A549 (cell line): ENCODE results near the gene ADARB1.

Experiments used
- CTCF ChIP-seq: fragments of >200 bp; sonication (Bioruptor Twin); formaldehyde crosslinking; IDR thresholded peaks from 3 replicates; pipeline ENCODE4 v1.5.1; 2016
- E2F6 ChIP-seq: IDR thresholded peaks from 2 replicates; pipeline ENCODE4 v1.6.1; 2012; ENCODE audit warnings: low read depth, borderline replicate concordance
- ELK1 ChIP-seq: fragments of 150-350 bp; IDR thresholded peaks from 2 replicates; pipeline ENCODE4 v1.6.1; 2014; ENCODE audit warnings: low read depth, mild to moderate bottlenecking, low read length
- ESRRA ChIP-seq: fragments of 150-350 bp; IDR thresholded peaks from 2 replicates; pipeline ENCODE4 v1.6.1; 2014; ENCODE audit warnings: mild to moderate bottlenecking, low read length, borderline replicate concordance
- FOSL2 ChIP-seq, 2 experiments: fragments of 450-650 bp in 1 of 2; fragments of >200 bp in 1 of 2; sonication (Bioruptor Twin) in 1 of 2; formaldehyde crosslinking; IDR thresholded peaks; 2 replicates each; pipeline versions ENCODE4 v1.5.0 to v1.6.1; 2016 to 2020; ENCODE audit warnings: mild to moderate bottlenecking in 1 of 2, moderate library complexity in 1 of 2
- HOXA7 ChIP-seq: fragments of 250-450 bp; sonication (Bioruptor Pico); IDR thresholded peaks from 2 replicates; pipeline ENCODE4 v1.5.0; 2020; ENCODE audit warnings: mild to moderate bottlenecking, moderate library complexity
- MAX ChIP-seq: IDR thresholded peaks from 2 replicates; pipeline ENCODE4 v1.6.1; 2012
- MYC ChIP-seq: IDR thresholded peaks from 2 replicates; pipeline ENCODE4 v1.6.1; 2012; ENCODE audit warnings: mild to moderate bottlenecking, inconsistent platforms, low read length, improper control_type of control experiment, borderline replicate concordance
- NR3C1 ChIP-seq: fragments of >200 bp; sonication (Bioruptor Twin); formaldehyde crosslinking; IDR thresholded peaks from 3 replicates; pipeline ENCODE4 v1.6.1; 2017
- POLR2A ChIP-seq: IDR thresholded peaks from 2 replicates; pipeline ENCODE4 v1.6.1; 2012; ENCODE audit warnings: mild to moderate bottlenecking, low read length
- RCOR1 ChIP-seq: fragments of 150-350 bp; IDR thresholded peaks from 2 replicates; pipeline ENCODE4 v1.6.1; 2014; ENCODE audit warnings: antibody characterized with exemption, low read length, low read depth
- USF2 ChIP-seq: fragments of 450-650 bp; IDR thresholded peaks from 2 replicates; pipeline ENCODE4 v1.6.1; 2014; ENCODE audit warnings: antibody characterized with exemption
- TF ChIP-seq, protein P1 (sequence below): fragments of 200-600 bp; sonication (generic); IDR thresholded peaks from 2 replicates; pipeline ENCODE4 v1.6.1; 2016; ENCODE audit warnings: antibody characterized with exemption, mild to moderate bottlenecking, moderate library complexity

- TF ChIP-seq ELK1: no peak
- no peak for TF ChIP-seq MYC
- no peak for TF ChIP-seq MAX
- TF ChIP-seq, protein P1, sequence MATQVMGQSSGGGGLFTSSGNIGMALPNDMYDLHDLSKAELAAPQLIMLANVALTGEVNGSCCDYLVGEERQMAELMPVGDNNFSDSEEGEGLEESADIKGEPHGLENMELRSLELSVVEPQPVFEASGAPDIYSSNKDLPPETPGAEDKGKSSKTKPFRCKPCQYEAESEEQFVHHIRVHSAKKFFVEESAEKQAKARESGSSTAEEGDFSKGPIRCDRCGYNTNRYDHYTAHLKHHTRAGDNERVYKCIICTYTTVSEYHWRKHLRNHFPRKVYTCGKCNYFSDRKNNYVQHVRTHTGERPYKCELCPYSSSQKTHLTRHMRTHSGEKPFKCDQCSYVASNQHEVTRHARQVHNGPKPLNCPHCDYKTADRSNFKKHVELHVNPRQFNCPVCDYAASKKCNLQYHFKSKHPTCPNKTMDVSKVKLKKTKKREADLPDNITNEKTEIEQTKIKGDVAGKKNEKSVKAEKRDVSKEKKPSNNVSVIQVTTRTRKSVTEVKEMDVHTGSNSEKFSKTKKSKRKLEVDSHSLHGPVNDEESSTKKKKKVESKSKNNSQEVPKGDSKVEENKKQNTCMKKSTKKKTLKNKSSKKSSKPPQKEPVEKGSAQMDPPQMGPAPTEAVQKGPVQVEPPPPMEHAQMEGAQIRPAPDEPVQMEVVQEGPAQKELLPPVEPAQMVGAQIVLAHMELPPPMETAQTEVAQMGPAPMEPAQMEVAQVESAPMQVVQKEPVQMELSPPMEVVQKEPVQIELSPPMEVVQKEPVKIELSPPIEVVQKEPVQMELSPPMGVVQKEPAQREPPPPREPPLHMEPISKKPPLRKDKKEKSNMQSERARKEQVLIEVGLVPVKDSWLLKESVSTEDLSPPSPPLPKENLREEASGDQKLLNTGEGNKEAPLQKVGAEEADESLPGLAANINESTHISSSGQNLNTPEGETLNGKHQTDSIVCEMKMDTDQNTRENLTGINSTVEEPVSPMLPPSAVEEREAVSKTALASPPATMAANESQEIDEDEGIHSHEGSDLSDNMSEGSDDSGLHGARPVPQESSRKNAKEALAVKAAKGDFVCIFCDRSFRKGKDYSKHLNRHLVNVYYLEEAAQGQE: no peak
- no peak for TF ChIP-seq POLR2A
- TF ChIP-seq ESRRA: no peak
- TF ChIP-seq FOSL2 (IDR thresholded peaks at IDR 0.05): no peak
- TF ChIP-seq FOSL2 (CRISPR knock-in tag; IDR thresholded peaks at IDR 0.05): no peak
- no peak for TF ChIP-seq HOXA7
- TF ChIP-seq NR3C1: no peak
- no peak for TF ChIP-seq USF2
- TF ChIP-seq RCOR1: no peak
- no peak for TF ChIP-seq CTCF
- TF ChIP-seq E2F6: no peak
These were observed 17.4 kb downstream of the ADARB1 start for GRCh38 chr21:45091550-45092322.
